ENCODE measurements around the gene SCN4A. TPM values are rescaled to one million over a fixed set of nuclear protein-coding genes. Genes with fewer than 3 reads are reported as not detected.
A peak's percentile ranks its signal among the peaks of the same experiment; 100 is the strongest.

The SCN4A gene
- total and polyA plus RNA-seq, 2 of the 13 experiments (the other 11 are each of a cell fraction or from before 2014, with no cell fraction given): 0.02 to 0.03 TPM

GRCh38 chr17:63946440-63947363 is 26.0 kb downstream of the SCN4A start (continued):
- TF ChIP-seq NFAT5 (CRISPR knock-in tag; IDR thresholded peaks at IDR 0.05) (no peak), ZNF883 (CRISPR knock-in tag; IDR thresholded peaks at IDR 0.05; ENCODE audit: not compliant biosample characterization) (no peak), KAT8 (CRISPR knock-in tag; IDR thresholded peaks at IDR 0.05) (no peak), FOSL1 (CRISPR knock-in tag; IDR thresholded peaks at IDR 0.05; ENCODE audit: borderline replicate concordance) (no peak), GABPA (IDR thresholded peaks at IDR 0.05; ENCODE audit: low read depth, low read length) (no peak), GABPA (CRISPR knock-in tag; IDR thresholded peaks at IDR 0.05; ENCODE audit: low read depth) (peak; percentile 39; the same call in 1 of the 2 replicates), SRSF9 (IDR thresholded peaks at IDR 0.05; ENCODE audit: borderline replicate concordance, insufficient read depth, low read depth, low read length, poor library complexity, severe bottlenecking) (no peak), THAP11 (CRISPR knock-in tag; IDR thresholded peaks at IDR 0.05) (no peak), DRAP1 (CRISPR knock-in tag; IDR thresholded peaks at IDR 0.05) (no peak), ZFP1 (CRISPR knock-in tag; IDR thresholded peaks at IDR 0.05) (no peak), LCORL (IDR thresholded peaks at IDR 0.05) (no peak), LCORL (CRISPR knock-in tag; IDR thresholded peaks at IDR 0.05) (peak; percentile 77; the same call in 1 of the 2 replicates), E2F2 (CRISPR knock-in tag; IDR thresholded peaks at IDR 0.05; ENCODE audit: borderline replicate concordance) (no peak), RFX5 (IDR thresholded peaks at IDR 0.05; ENCODE audit: low read depth, low read length) (no peak), ZNF513 (CRISPR knock-in tag; conservative IDR thresholded peaks at IDR 0.05) (no peak), CTCF (CRISPR knock-in tag; IDR thresholded peaks at IDR 0.05) (peak; percentile 92)

Data from HepG2 (cell line).